GM12872 (cell line): ENCODE measurements around the gene C20orf144.

Experiments
- CTCF ChIP-seq: IDR thresholded peaks from 3 replicates; pipeline ENCODE4 v1.5.1; 2011; ENCODE audit warnings: low read depth, mild to moderate bottlenecking, low read length, moderate library complexity; ENCODE audit not compliant: insufficient read depth

Gene C20orf144

GRCh38 chr20:33662172-33662571 is at the start of gene C20orf144:
TSS of gene C20orf144 (plus strand) at chr20:33662327. CDS start at chr20:33662346, 19 bp downstream.
- TF ChIP-seq CTCF, result no peak

DNA sequence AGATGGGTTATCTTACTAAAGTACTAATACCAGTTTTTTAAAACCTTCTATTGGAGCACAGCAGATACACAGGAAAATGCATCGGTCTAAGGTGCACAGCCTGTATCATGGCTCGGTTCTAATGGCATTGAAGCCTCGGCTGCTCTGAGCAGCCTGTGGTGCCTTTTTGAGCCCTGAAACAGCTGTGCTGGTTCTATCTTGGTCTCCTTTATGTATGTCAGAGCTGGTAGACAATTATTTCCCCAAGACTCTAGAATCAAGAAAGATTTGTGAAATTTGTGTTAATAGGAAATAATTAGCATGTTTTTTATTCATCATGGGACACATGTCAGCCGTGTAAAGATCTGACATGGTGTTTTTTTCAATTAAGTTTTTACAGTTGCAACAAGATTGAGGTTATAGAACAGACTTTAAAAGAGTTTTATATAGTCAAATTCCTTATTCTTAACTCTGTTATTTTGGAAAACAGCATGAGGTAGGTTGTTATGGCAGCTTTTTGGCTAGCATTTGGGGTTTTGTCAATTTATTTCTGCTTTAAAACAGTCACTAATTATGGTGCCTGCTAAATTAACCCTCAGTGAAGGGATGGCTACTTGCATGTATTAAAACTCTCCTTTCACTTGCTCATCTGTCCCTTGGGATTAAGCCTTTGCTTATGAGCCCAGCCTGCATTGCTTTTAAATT is 40.3 kb upstream of the C20orf144 start:
- no peak for TF ChIP-seq CTCF

- no peak for TF ChIP-seq CTCF
These were observed 39.3 kb upstream of the C20orf144 start for GRCh38 chr20:33622705-33623365.

- no peak for TF ChIP-seq CTCF
These were observed 37.7 kb upstream of the C20orf144 start for GRCh38 chr20:33624399-33624798.

- TF ChIP-seq CTCF, result no peak
These were observed 35.9 kb upstream of the C20orf144 start for GRCh38 chr20:33626190-33626589.

DNA sequence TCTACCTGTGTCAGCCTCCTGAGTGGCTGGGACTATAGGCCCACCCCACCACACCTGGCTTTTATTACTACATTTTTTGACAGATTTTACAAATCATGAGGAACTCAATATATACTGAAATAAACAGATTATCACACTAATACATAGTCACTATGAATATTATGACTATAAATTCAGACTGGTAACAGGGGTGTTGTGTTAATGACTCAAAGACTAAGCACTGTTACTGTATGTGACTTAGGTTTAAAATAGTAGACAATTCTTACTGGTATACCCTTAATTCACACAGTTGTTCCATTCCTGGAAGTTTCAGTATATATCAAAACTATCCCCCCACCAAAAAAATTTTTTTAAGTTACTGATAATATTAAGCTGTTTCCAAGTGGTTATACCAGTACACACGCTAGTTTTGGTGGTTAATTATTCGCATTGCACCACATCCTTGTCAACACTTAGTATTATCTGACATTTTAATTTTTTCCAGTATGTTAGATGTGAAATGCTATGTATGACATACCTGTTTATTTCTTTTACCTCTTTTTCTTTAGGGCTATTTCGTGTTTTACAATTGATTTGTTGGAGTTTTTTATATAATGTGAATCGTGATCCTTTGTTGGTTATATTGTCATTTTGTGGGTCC is 34.4 kb upstream of the C20orf144 start:
- no peak for TF ChIP-seq CTCF

GRCh38 chr20:33629533-33629932 is 32.6 kb upstream of the C20orf144 start:
- no peak for TF ChIP-seq CTCF
